GM19043 (cell line): ENCODE measurements around the gene NEIL3.

Experiments used
- ATAC-seq: cut with Tn5 transposase; IDR thresholded peaks from one replicate; pipeline ENCODE4 v1.9.1; 2021; ENCODE audit warnings: low read depth; ENCODE audit not compliant: unreplicated experiment

The NEIL3 gene

DNA sequence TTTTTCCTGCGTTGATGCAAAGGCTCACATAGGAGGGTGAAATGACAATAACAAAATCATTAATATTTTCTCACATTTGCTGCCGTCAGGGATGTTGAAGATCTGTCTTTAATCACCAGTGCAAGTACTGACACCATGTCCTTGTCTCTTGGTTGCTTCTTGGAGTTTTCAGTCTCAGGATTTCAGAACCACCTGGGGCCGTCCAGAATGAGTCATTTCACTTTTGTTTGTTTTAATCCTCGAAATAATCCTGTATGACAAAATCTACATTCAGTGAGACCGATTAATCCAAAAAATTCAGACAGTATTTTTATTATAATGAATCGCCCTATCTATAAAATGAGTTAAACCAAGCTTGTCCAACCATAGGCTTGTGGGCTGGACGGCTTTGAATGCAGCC lies 47.2 kb downstream of the NEIL3 start:
- ATAC-seq: no peak

DNA sequence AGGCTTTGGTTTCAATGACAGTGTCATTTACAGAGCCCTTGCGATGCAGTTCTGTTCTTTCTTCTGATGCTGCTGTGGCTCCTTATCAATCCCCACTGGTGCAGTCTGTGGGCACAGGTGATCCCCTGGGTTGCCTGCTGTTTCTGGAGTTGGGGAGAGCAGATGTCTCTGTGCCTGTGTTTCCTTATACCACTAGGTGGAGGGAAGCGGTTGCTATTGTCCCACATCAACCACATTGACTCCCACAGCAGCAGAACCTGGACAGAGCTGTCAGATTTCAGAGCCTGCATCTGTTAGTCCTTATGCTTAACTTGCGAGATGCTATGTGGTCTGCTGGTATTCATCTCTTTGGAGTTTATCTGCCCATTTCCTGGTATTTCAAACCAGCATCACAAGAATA lies 57.7 kb downstream of the NEIL3 start:
- ATAC-seq: no peak

- ATAC-seq: no peak
These were observed 59.7 kb downstream of the NEIL3 start for GRCh38 chr4:177369372-177369771.

GRCh38 chr4:177371461-177371860 lies 61.8 kb downstream of the NEIL3 start:
- ATAC-seq: no peak

DNA sequence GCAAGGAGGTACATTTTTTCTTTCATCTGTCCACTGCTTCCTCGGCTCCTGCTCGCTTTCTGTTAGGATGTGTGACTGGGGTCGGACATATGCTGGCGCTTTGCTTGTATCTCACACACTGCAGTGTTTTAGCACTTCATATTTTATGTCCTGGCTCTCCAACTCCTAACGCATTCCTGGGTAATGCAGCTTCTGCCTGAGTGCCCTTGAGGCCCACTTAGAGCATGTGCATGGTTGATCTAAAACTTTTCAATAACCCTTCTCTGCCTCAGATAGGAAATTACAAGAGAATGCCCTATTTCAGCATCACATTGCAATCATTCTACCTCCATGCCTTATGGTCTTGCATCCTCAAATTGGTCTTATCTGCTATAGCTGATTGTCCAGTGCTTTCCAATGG lies 65.3 kb downstream of the NEIL3 start:
- no peak for ATAC-seq

DNA sequence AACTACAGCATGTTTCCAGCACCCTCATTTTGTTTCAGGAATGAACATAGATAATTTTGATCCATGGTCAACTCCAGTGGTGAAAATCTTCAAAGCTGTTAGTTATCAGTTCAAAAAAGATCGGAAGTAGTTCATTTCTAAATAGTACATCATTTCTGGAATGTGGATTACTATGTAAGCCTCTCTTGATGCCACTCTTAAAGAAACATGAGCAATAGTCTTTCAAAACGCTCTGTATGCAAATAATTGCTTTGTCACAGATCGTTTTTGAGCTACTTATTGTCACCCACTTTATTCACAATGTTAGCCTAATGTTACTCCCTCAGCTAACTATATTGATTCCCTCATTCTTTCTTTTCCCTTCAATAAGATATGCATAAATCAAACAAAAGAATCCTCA lies 65.7 kb downstream of the NEIL3 start:
- ATAC-seq: no peak

- ATAC-seq: no peak
These were observed 66.3 kb downstream of the NEIL3 start for GRCh38 chr4:177376024-177376423.

GRCh38 chr4:177380730-177381287 lies 71.1 kb downstream of the NEIL3 start:
- no peak for ATAC-seq

- ATAC-seq: no peak
These were observed 72.2 kb downstream of the NEIL3 start for GRCh38 chr4:177381762-177382310.

DNA sequence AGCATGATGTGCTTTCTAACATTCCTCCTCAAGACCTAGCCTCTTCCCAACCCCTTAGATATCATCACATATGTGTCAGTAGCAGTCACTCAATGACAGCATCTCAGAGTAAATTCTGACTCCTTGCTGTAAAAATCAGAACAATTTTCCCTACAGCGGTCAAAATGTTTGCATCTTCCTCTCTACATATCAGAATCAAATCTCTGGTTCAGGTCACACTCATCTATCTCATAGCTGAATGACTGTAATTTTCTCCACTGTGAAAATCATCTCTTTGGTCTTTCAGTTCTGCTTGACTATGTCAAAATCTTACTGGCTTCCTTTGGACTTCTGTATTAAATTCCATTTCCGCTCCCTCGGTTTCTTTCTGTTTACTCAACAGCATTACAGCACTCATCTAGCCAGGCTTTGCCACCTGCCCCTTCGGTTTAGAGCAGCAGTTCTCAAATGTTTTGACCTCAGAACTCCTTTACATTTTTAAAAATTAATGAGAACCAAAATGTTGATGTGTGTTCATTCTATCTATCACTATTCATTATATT lies 75.3 kb downstream of the NEIL3 start:
- no peak for ATAC-seq

DNA sequence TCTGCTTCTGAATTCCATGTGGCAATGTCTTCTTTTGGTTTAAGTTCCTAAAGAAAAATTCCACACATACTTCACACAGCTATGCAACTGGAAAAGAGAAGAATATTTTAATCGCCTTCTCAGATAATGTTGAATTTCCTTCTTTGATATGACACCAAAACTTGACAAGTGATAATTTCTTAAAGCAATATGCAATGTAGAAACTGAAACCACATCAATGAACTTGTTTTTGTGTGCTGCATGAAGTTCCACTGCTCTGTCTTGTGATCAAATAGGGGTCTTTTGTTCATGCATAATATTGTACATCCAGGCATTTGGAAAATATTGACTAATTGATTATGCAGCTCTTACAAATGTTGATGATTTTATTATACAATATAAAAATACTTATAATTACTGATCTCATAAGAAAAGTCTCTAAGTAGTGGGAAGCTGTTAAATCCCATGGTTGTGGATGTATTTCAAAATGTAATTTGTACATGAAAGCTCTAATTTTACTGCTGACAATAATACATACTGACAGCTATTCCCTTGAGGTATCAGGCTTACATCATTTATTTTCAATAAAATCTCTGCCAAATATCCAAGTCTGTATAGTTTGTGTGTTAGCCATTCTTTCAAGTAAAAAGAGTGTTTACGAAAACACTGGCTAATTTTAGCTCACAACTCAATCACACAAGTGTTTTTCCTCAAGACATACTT lies 76.1 kb downstream of the NEIL3 start:
- no peak for ATAC-seq

- ATAC-seq: no peak
These were observed 76.7 kb downstream of the NEIL3 start for GRCh38 chr4:177386278-177386815.

- no peak for ATAC-seq
These were observed 81.6 kb downstream of the NEIL3 start for GRCh38 chr4:177391287-177391686.

DNA sequence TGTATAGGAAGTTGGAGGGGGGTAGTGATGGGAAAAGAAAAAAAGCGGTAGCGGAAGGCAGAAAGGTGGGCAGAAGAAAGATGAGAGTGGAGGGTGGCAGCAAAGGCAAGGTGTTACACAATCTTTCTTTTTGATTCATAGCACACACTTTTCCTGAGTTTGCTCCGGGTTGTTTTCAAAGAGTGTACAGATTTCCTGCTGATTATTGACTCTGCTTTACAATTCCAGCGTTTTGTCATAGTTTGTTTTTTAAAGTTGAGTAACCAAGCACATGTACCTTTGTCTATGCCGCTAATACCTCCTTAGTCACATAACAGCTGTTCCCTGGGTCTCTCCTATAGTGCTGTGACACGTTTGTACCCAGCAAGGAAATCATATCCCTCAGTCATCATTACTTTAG lies 82.3 kb downstream of the NEIL3 start:
- no peak for ATAC-seq

DNA sequence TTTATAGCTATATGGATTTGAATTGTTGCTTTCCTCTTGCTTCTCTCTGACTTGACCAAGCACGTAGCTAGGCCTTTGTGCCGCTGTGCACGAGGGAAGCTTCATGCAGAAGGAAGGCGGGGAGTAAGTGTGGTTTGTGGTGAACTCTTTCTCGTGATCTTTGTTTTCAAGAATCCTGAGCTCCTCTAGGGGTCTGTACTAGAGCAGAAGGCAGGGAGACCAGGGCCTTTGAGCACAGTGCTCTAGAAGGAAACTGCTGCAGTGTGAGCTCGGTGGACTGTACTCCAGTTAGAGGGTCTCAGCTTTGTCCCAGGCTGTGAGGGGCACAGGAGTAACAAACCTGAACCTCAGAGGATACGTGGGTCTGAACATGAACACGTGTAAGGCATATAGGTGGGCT lies 83.6 kb downstream of the NEIL3 start:
- peak; percentile 66 for ATAC-seq

- ATAC-seq: no peak
These were observed 86.7 kb downstream of the NEIL3 start for GRCh38 chr4:177396352-177396751.

DNA sequence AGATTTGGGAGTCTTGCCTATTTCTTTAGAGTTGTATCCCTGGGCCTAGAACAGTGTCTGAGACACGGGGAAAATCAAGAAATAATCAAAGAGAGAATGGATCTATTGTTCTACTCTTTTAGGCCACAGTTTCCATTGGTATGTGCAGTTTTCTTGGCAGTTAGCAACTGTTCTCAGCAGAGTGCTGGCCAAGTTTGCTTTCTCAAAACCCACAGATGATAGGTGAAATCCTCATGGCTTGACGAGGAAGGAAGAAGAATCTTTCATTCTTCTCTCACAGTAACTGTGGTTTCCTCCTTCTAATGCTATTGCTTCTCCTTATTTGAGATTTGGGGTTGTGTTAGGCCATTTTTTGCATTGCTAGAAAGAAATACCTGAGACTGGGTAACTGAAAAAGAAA lies 90.4 kb downstream of the NEIL3 start:
- ATAC-seq: no peak

- no peak for ATAC-seq
These were observed 92.1 kb downstream of the NEIL3 start for GRCh38 chr4:177401658-177402273.

- ATAC-seq: no peak
These were observed 94.1 kb downstream of the NEIL3 start for GRCh38 chr4:177403746-177404145.

- no peak for ATAC-seq
These were observed 94.7 kb downstream of the NEIL3 start for GRCh38 chr4:177404342-177404741.

- ATAC-seq: no peak
These were observed 95.3 kb downstream of the NEIL3 start for GRCh38 chr4:177404986-177405385.
